BJ (cell line): ENCODE results near the gene CCDC178. TPM values are rescaled to one million over a fixed set of nuclear protein-coding genes. Genes with fewer than 3 reads are reported as not detected.
"Not testable (repeated sequence)": the region's sequence is repeated elsewhere in the genome, so short reads cannot be mapped to it uniquely, and the experiment has no call there.

Source experiments
- CTCF ChIA-PET: fragments of 350-600 bp; formaldehyde crosslinking; extraction: SDS; loops from one replicate; lab custom pipeline; 2021; ENCODE audit warnings: antibody characterized with exemption, inconsistent platforms; lab: Yijun Ruan, JAX
- POLR2A ChIA-PET: fragments of 300-600 bp; sonication (Branson Sonifier 250); formaldehyde crosslinking; extraction: SDS; loops from one replicate; lab custom pipeline; 2021; ENCODE audit warnings: antibody characterized with exemption; lab: Charles Lee
- DNase-seq: peaks from one replicate; pipeline ENCODE4 v3.0.0-alpha.2; 2011; ENCODE audit warnings: low read depth
- H3K27me3 ChIP-seq: 2 replicates; pipeline ENCODE4 v1.6.0; 2011; ENCODE audit warnings: low read length; ENCODE audit not compliant: control insufficient read depth, insufficient read depth
- H3K36me3 ChIP-seq: 2 replicates; pipeline ENCODE4 v1.5.1; 2011; ENCODE audit warnings: low read length; ENCODE audit not compliant: control insufficient read depth, insufficient read depth
- H3K4me3 ChIP-seq: 2 replicates; pipeline ENCODE4 v1.5.1; 2011; ENCODE audit warnings: low read depth, mild to moderate bottlenecking, control low read depth, low read length
- CTCF ChIP-seq: IDR thresholded peaks from 2 replicates; pipeline ENCODE4 v1.5.1; 2011; ENCODE audit warnings: low read depth, mild to moderate bottlenecking, control low read depth, inconsistent platforms, low read length, moderate library complexity; ENCODE audit not compliant: insufficient read depth
- polyA plus RNA-seq: library from polyadenylated mRNA; depleted of rRNA; stranded (reverse); fragments of >200 nt; gene quantifications from 2 replicates; pipeline ENCODE4 v1.2.3, GENCODE V29; 2011

CCDC178 gene
- polyA plus RNA-seq, 1 experiment: not detected

GRCh38 chr18:32966141-32966540 lies 474.4 kb downstream of the CCDC178 start:
- ChIA-PET POLR2A (no interaction called here), CTCF (no interaction called here)
- H3K27me3 ChIP-seq: no peaks in the 10 kb centered on the region
- H3K4me3 ChIP-seq: no peak overlapping the region
- no peak for DNase-seq
- no peaks in the 10 kb centered on the region for H3K36me3 ChIP-seq
- TF ChIP-seq CTCF: no peak

- no peak for TF ChIP-seq CTCF
- Histone ChIP-seq H3K36me3 (no peaks in the 10 kb centered on the region), H3K27me3 (no peaks in the 10 kb centered on the region), H3K4me3 (no peak overlapping the region)
- no peak for DNase-seq
- POLR2A ChIA-PET: no interaction called here
- CTCF ChIA-PET: interaction anchor here (0.6 kb wide), 1 partner anchor 1147 kb away, joined by 3 read pairs; no protein-coding TSS in a partner anchor
Observed at GRCh38 chr18:32961538-32961937, 479.0 kb downstream of the CCDC178 start.

- no peaks in the 10 kb centered on the region for H3K36me3 ChIP-seq
- no peak for DNase-seq
- ChIA-PET CTCF (no interaction called here), POLR2A (no interaction called here)
- H3K4me3 ChIP-seq: no peak overlapping the region
- no peak for TF ChIP-seq CTCF
- H3K27me3 ChIP-seq: no peaks in the 10 kb centered on the region
Observed at GRCh38 chr18:32958746-32959145, 481.8 kb downstream of the CCDC178 start.

- no peak for DNase-seq
- ChIA-PET CTCF (no interaction called here), POLR2A (no interaction called here)
- Histone ChIP-seq H3K4me3 (no peak overlapping the region), H3K36me3 (no peaks in the 10 kb centered on the region), H3K27me3 (no peaks in the 10 kb centered on the region)
- no peak for TF ChIP-seq CTCF
Observed at GRCh38 chr18:32956591-32957315, 483.8 kb downstream of the CCDC178 start.

GRCh38 chr18:32952318-32952717 lies 488.2 kb downstream of the CCDC178 start:
- CTCF ChIA-PET, DNase-seq, H3K27me3 ChIP-seq, POLR2A ChIA-PET, H3K36me3 ChIP-seq, H3K4me3 ChIP-seq: not testable (repeated sequence)

GRCh38 chr18:32937597-32937996 lies 502.9 kb downstream of the CCDC178 start:
- Histone ChIP-seq H3K27me3 (no peaks in the 10 kb centered on the region), H3K4me3 (no peak overlapping the region), H3K36me3 (no peaks in the 10 kb centered on the region)
- ChIA-PET CTCF (no interaction called here), POLR2A (no interaction called here)
- no peak for DNase-seq
- TF ChIP-seq CTCF: no peak
